Mesenchymal stem cell (in vitro differentiated cells and primary cell): Measurements from ENCODE around the gene KRTAP4-6.
A peak's percentile ranks its signal among the peaks of the same experiment; 100 is the strongest.

Source experiments
- DNase-seq: peaks from one replicate; pipeline ENCODE4 v3.0.0-alpha.2; 2013
- H2AFZ ChIP-seq: one replicate; pipeline ENCODE4 v1.6.1; 2013; ENCODE audit warnings: low read depth, mild to moderate bottlenecking, control low read depth, inconsistent platforms, low read length, moderate library complexity
- H2AK5ac ChIP-seq: 2 replicates; pipeline ENCODE4 v1.6.1; 2013; ENCODE audit warnings: low read length, moderate library complexity, mild to moderate bottlenecking, inconsistent platforms; ENCODE audit not compliant: severe bottlenecking
- H2BK120ac ChIP-seq: one replicate; pipeline ENCODE4 v1.6.1; 2013; ENCODE audit warnings: low read depth, mild to moderate bottlenecking, inconsistent platforms, low read length, moderate library complexity
- H2BK12ac ChIP-seq, 2 experiments: one replicate each; pipeline ENCODE4 v1.6.1; 2013; ENCODE audit warnings: inconsistent platforms in 2 of 2, low read length in 2 of 2, mild to moderate bottlenecking in 2 of 2, moderate library complexity in 2 of 2, control low read depth in 1 of 2
- H2BK15ac ChIP-seq: one replicate; pipeline ENCODE4 v1.6.1; 2013; ENCODE audit warnings: mild to moderate bottlenecking, low read depth, inconsistent platforms; ENCODE audit not compliant: poor library complexity, severe bottlenecking
- H2BK5ac ChIP-seq: 2 replicates; pipeline ENCODE4 v1.6.1; 2013; ENCODE audit warnings: low read depth, mild to moderate bottlenecking, low read length, control low read depth, inconsistent platforms; ENCODE audit not compliant: poor library complexity, severe bottlenecking
- H3K14ac ChIP-seq, 2 experiments: one replicate each; pipeline ENCODE4 v1.6.1; 2013; ENCODE audit warnings: inconsistent platforms in 2 of 2, low read length in 2 of 2, control low read depth in 1 of 2, mild to moderate bottlenecking in 1 of 2, moderate library complexity in 1 of 2
- H3K18ac ChIP-seq, 2 experiments: one replicate each; pipeline ENCODE4 v1.6.1; 2013; ENCODE audit warnings: inconsistent platforms in 2 of 2, low read length in 2 of 2, control low read depth in 1 of 2, low read depth in 1 of 2, mild to moderate bottlenecking in 1 of 2
- H3K23ac ChIP-seq, 2 experiments: one replicate each; pipeline ENCODE4 v1.6.1; 2013; ENCODE audit warnings: inconsistent platforms in 2 of 2, low read length in 2 of 2, mild to moderate bottlenecking in 2 of 2, moderate library complexity in 2 of 2, control low read depth in 1 of 2
- H3K27ac ChIP-seq: 2 replicates; pipeline ENCODE4 v1.5.1; 2013; ENCODE audit warnings: mild to moderate bottlenecking, moderate library complexity, low read length, control low read depth, inconsistent platforms; ENCODE audit not compliant: poor library complexity, severe bottlenecking
- H3K27me3 ChIP-seq, 2 experiments: 2 replicates each; pipeline versions ENCODE4 v1.6.1 to v1.7.0; 2013; ENCODE audit warnings: low read length in 2 of 2, mild to moderate bottlenecking in 2 of 2, moderate library complexity in 2 of 2, control low read depth in 1 of 2, inconsistent platforms in 1 of 2; ENCODE audit not compliant: control insufficient read depth in 1 of 2, insufficient read depth in 1 of 2
- H3K36me3 ChIP-seq, 2 experiments: 2 replicates each; pipeline versions ENCODE4 v1.6.1 to v1.7.0; 2013; ENCODE audit warnings: low read length in 2 of 2, control low read depth in 1 of 2, inconsistent platforms in 1 of 2, low read depth in 1 of 2, mild to moderate bottlenecking in 1 of 2; ENCODE audit not compliant: insufficient read depth in 2 of 2, control insufficient read depth in 1 of 2
- H3K4ac ChIP-seq, 2 experiments: one replicate each; pipeline ENCODE4 v1.6.1; 2013; ENCODE audit warnings: inconsistent platforms in 2 of 2, low read length in 2 of 2, mild to moderate bottlenecking in 2 of 2, moderate library complexity in 2 of 2, control low read depth in 1 of 2, low read depth in 1 of 2
- H3K4me1 ChIP-seq: 2 replicates; pipeline ENCODE4 v1.6.1; 2013; ENCODE audit warnings: low read depth, low read length, control low read depth; ENCODE audit not compliant: control insufficient read depth, insufficient read depth
- H3K4me2 ChIP-seq: 2 replicates; pipeline ENCODE4 v1.6.1; 2013; ENCODE audit warnings: low read length, mild to moderate bottlenecking, inconsistent platforms; ENCODE audit not compliant: poor library complexity, severe bottlenecking
- H3K4me3 ChIP-seq, 2 experiments: 2 replicates each; pipeline versions ENCODE4 v1.5.1 to v1.7.0; 2013; ENCODE audit warnings: low read length in 2 of 2, mild to moderate bottlenecking in 2 of 2, control low read depth in 1 of 2, low read depth in 1 of 2; ENCODE audit not compliant: insufficient read depth in 1 of 2
- H3K79me1 ChIP-seq: replicated peaks from 2 replicates; pipeline ENCODE4 v1.6.1; 2013; ENCODE audit warnings: mild to moderate bottlenecking, control low read depth, low read length, inconsistent platforms; ENCODE audit not compliant: poor library complexity, severe bottlenecking
- H3K9ac ChIP-seq: 2 replicates; pipeline ENCODE4 v1.7.0; 2013; ENCODE audit warnings: mild to moderate bottlenecking, low read length, moderate library complexity
- H3K9me3 ChIP-seq: 2 replicates; pipeline ENCODE4 v1.7.0; 2013; ENCODE audit warnings: mild to moderate bottlenecking, low read length; ENCODE audit not compliant: control insufficient read depth
- H4K8ac ChIP-seq: one replicate; pipeline ENCODE4 v1.6.1; 2013; ENCODE audit warnings: inconsistent platforms, mild to moderate bottlenecking, low read length, moderate library complexity
- H4K91ac ChIP-seq: one replicate; pipeline ENCODE4 v1.6.1; 2013; ENCODE audit warnings: mild to moderate bottlenecking, low read length, inconsistent platforms
- WGBS: methylation state at CpG from one replicate; pipeline ENCODE4 v1.1.7; 2013; ENCODE audit warnings: mixed read lengths; 5-methylcytosine and 5-hydroxymethylcytosine counted together

Gene KRTAP4-6

GRCh38 chr17:41147531-41148204, 7.3 kb upstream of the KRTAP4-6 start:
- Histone ChIP-seq H2AFZ (no peak overlapping the region), H2AK5ac (no peak overlapping the region), H4K91ac (no peak overlapping the region), H3K23ac (no peak overlapping the region), H3K27me3 (no peaks in the 10 kb centered on the region), H3K27ac (no peak overlapping the region), H3K9me3 (peaks cover 11% of the 10 kb centered on the region), H3K36me3 (no peaks in the 10 kb centered on the region), H3K14ac (no peak overlapping the region), H2BK12ac (no peak overlapping the region), H4K8ac (no peak overlapping the region), H3K18ac (no peak overlapping the region), H2BK15ac (no peak overlapping the region), H2BK5ac (no peak overlapping the region), H3K4me3 (no peak overlapping the region), H3K9ac (no peak overlapping the region), H3K4ac (no peak overlapping the region), H3K4me1 (no peaks in the 10 kb centered on the region), H3K4me2 (no peak overlapping the region), H3K79me1 (no peaks in the 10 kb centered on the region), H2BK120ac (no peak overlapping the region)
- 76% methylated on average over 1 of the region's 2 CpGs for WGBS
- DNase-seq = no peak

DNA sequence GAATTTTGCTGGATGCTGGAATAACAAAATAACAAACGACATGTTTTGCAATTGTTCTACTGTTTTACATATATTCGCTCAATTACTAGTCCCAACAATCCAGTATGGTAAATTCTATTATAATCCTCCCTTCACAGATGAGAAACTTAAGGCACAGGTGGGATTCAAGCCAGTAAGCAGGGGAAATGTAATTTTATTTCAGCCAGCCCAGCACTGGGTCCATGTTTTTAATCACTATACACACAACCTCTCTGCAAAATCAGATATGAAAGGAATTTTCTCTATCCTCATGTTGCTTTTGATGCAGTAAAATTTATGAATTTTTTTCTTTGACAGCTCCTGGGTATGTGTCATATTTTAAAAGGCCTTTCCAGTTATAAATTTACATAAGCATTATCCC, 4.9 kb upstream of the KRTAP4-6 start:
- 92% methylated on average over 2 of the region's 2 CpGs for WGBS
- Histone ChIP-seq H3K27me3 (no peaks in the 10 kb centered on the region), H3K4me2 (no peak overlapping the region), H3K9me3 (peaks cover 11% of the 10 kb centered on the region), H3K9ac (no peak overlapping the region), H2BK12ac (no peak overlapping the region), H3K79me1 (no peaks in the 10 kb centered on the region), H3K4me1 (peaks cover 2% of the 10 kb centered on the region), H2BK5ac (no peak overlapping the region), H3K23ac (no peak overlapping the region), H3K36me3 (peaks cover 0 to under 1% of the 10 kb centered on the region in 2 experiments), H2AK5ac (no peak overlapping the region), H2BK120ac (no peak overlapping the region), H3K18ac (no peak overlapping the region), H3K14ac (no peak overlapping the region), H4K8ac (no peak overlapping the region), H3K27ac (no peak overlapping the region), H3K4ac (no peak overlapping the region), H2AFZ (no peak overlapping the region), H4K91ac (no peak overlapping the region), H3K4me3 (no peak overlapping the region), H2BK15ac (no peak overlapping the region)
- no peak for DNase-seq

GRCh38 chr17:41144846-41145245, 4.5 kb upstream of the KRTAP4-6 start:
- Histone ChIP-seq H3K4ac (no peak overlapping the region), H3K23ac (no peak overlapping the region), H2BK5ac (no peak overlapping the region), H2BK12ac (no peak overlapping the region), H2AFZ (no peak overlapping the region), H2AK5ac (no peak overlapping the region), H3K14ac (no peak overlapping the region), H3K36me3 (peaks cover 0 to 4% of the 10 kb centered on the region in 2 experiments), H3K27me3 (no peaks in the 10 kb centered on the region), H2BK120ac (no peak overlapping the region), H3K27ac (no peak overlapping the region), H3K4me2 (no peak overlapping the region), H3K18ac (no peak overlapping the region), H4K91ac (no peak overlapping the region), H3K4me1 (peaks cover 6% of the 10 kb centered on the region), H2BK15ac (no peak overlapping the region), H3K79me1 (no peaks in the 10 kb centered on the region), H3K9ac (no peak overlapping the region), H3K4me3 (no peak overlapping the region), H4K8ac (no peak overlapping the region), H3K9me3 (peaks cover 11% of the 10 kb centered on the region)
- WGBS = 96% methylated on average over 1 of the region's 1 CpG
- no peak for DNase-seq

- Histone ChIP-seq H3K9ac (no peak overlapping the region), H3K4me3 (no peak overlapping the region), H3K4me1 (peaks cover 8% of the 10 kb centered on the region), H3K79me1 (no peaks in the 10 kb centered on the region), H3K4ac (no peak overlapping the region), H3K4me2 (no peak overlapping the region), H3K14ac (no peak overlapping the region), H3K18ac (no peak overlapping the region), H2BK12ac (no peak overlapping the region), H4K91ac (no peak overlapping the region), H2BK15ac (no peak overlapping the region), H3K27me3 (no peaks in the 10 kb centered on the region), H3K36me3 (peaks cover 0 to 6% of the 10 kb centered on the region in 2 experiments), H2AK5ac (peak overlapping the region; percentile 87), H3K23ac (no peak overlapping the region), H3K9me3 (peaks cover 23% of the 10 kb centered on the region), H2AFZ (no peak overlapping the region), H4K8ac (no peak overlapping the region), H3K27ac (peak overlapping the region; percentile 96), H2BK120ac (no peak overlapping the region), H2BK5ac (peak overlapping the region; percentile 92)
- no peak for DNase-seq
Observed at GRCh38 chr17:41141361-41141760, 1.0 kb upstream of the KRTAP4-6 start.
